B cell (primary cell): ENCODE results near the gene ADGRV1. TPM values are rescaled to one million over a fixed set of nuclear protein-coding genes. Genes with fewer than 3 reads are reported as not detected.

Experiments used
- ATAC-seq: fragments of 200-7000 bp; cut with Tn5 transposase; one replicate; pipeline ENCODE4 v1.10.0; 2021; ENCODE audit warnings: low read depth, mild to moderate bottlenecking, moderate number of reproducible peaks, moderate library complexity
- CTCF ChIA-PET: fragments of 350-600 bp; sonication (Branson Sonifier 250); formaldehyde crosslinking; loops from one replicate; lab custom pipeline; 2021; ENCODE audit warnings: antibody characterized with exemption, inconsistent platforms; lab: Charles Lee
- POLR2A ChIA-PET: fragments of 350-600 bp; sonication (Branson Sonifier 250); formaldehyde crosslinking; loops from one replicate; lab custom pipeline; 2021; ENCODE audit warnings: antibody characterized with exemption; lab: Charles Lee
- DNase-seq: peaks from one replicate; pipeline ENCODE4 v3.0.0; 2013
- H2AFZ ChIP-seq: 2 replicates; pipeline ENCODE4 v1.6.1; 2012; ENCODE audit warnings: mild to moderate bottlenecking, low read depth, low read length; ENCODE audit not compliant: insufficient read depth, poor library complexity, severe bottlenecking
- H3K27ac ChIP-seq, 2 donors: 1 replicate in 1 of 2; 2 replicates in 1 of 2; pipeline ENCODE4 v1.5.1; 2012 to 2013; ENCODE audit warnings: low read length in 2 of 2, mild to moderate bottlenecking in 2 of 2, moderate library complexity in 1 of 2
- H3K27me3 ChIP-seq, 4 experiments: fragments of 200-600 bp in 1 of 4; sonication (generic) in 1 of 4; replicated peaks in 1 of 4; 1 replicate in 2 of 4; 2 replicates in 2 of 4; pipeline versions ENCODE4 v1.6.1 to v1.7.0; 2013 to 2016; ENCODE audit warnings: low read length in 3 of 4, mild to moderate bottlenecking in 2 of 4, mixed read lengths in 1 of 4, moderate library complexity in 1 of 4; ENCODE audit not compliant: insufficient read depth in 4 of 4, control insufficient read depth in 3 of 4; ENCODE audit errors: control extremely low read depth in 1 of 4
- H3K36me3 ChIP-seq, 2 experiments: replicated peaks in 1 of 2; 1 replicate in 1 of 2; 2 replicates in 1 of 2; pipeline versions ENCODE4 v1.6.1 to v1.7.1; 2013; ENCODE audit warnings: low read length in 1 of 2; ENCODE audit not compliant: insufficient read depth in 2 of 2, control insufficient read depth in 1 of 2; ENCODE audit errors: control extremely low read depth in 1 of 2, extremely low read depth in 1 of 2
- H3K4me1 ChIP-seq, 2 donors: fragments of 200-600 bp in 1 of 2; sonication (generic) in 1 of 2; 1 replicate in 1 of 2; 2 replicates in 1 of 2; pipeline versions ENCODE4 v1.5.1 to v1.6.1; 2013 to 2017; ENCODE audit warnings: low read length in 2 of 2; ENCODE audit not compliant: control insufficient read depth in 2 of 2, insufficient read depth in 2 of 2
- H3K4me2 ChIP-seq: replicated peaks from 2 replicates; pipeline ENCODE3; 2012; ENCODE audit warnings: mild to moderate bottlenecking, low read depth, low read length; ENCODE audit not compliant: poor library complexity, severe bottlenecking
- H3K4me3 ChIP-seq, 5 experiments: fragments of 200-600 bp in 1 of 5; sonication (generic) in 1 of 5; 1 replicate in 3 of 5; 2 replicates in 2 of 5; pipeline versions ENCODE4 v1.5.1 to v1.7.0; 2011 to 2016; ENCODE audit warnings: low read length in 4 of 5, mild to moderate bottlenecking in 4 of 5, low read depth in 2 of 5, control low read depth in 1 of 5, moderate library complexity in 1 of 5; ENCODE audit not compliant: insufficient read depth in 1 of 5; ENCODE audit errors: control extremely low read depth in 1 of 5, extremely low read depth in 1 of 5
- H3K79me2 ChIP-seq: fragments of 200-600 bp; sonication (generic); one replicate; pipeline ENCODE4 v1.6.0; 2016; ENCODE audit warnings: low read length; ENCODE audit not compliant: control insufficient read depth, insufficient read depth
- H3K9ac ChIP-seq: fragments of 200-600 bp; sonication (generic); 2 replicates; pipeline ENCODE4 v1.6.1; 2017; ENCODE audit warnings: mild to moderate bottlenecking, low read length, moderate library complexity
- H3K9me3 ChIP-seq, 3 donors: one replicate each; pipeline versions ENCODE4 v1.6.1 to v1.7.1; 2013; ENCODE audit warnings: low read length in 2 of 3; ENCODE audit not compliant: control insufficient read depth in 2 of 3, insufficient read depth in 1 of 3; ENCODE audit errors: control extremely low read depth in 1 of 3
- H4K20me1 ChIP-seq: 2 replicates; pipeline ENCODE4 v1.6.0; 2012; ENCODE audit warnings: mild to moderate bottlenecking, low read length; ENCODE audit not compliant: insufficient read depth, control insufficient read depth, poor library complexity, severe bottlenecking
- H3K27ac Mint-ChIP-seq: one replicate; pipeline ENCODE4 v1.8.0; 2021; ENCODE audit warnings: mixed read lengths
- H3K27me3 Mint-ChIP-seq: one replicate; pipeline ENCODE4 v1.8.0; 2021; ENCODE audit warnings: mixed read lengths
- H3K4me1 Mint-ChIP-seq: one replicate; pipeline ENCODE4 v1.8.0; 2021; ENCODE audit warnings: mixed read lengths
- H3K4me3 Mint-ChIP-seq: one replicate; pipeline ENCODE4 v1.8.0; 2021; ENCODE audit warnings: mixed read lengths
- H3K9me3 Mint-ChIP-seq: one replicate; pipeline ENCODE4 v1.8.0; 2022; ENCODE audit warnings: mixed read lengths; ENCODE audit not compliant: insufficient read depth
- CTCF ChIP-seq: fragments of 200-600 bp; IDR thresholded peaks from one replicate; pipeline ENCODE4 v1.8.0; 2022; ENCODE audit warnings: antibody characterized with exemption, mild to moderate bottlenecking
- EZH2 ChIP-seq: IDR thresholded peaks from 2 replicates; pipeline ENCODE4 v1.6.1; 2012; ENCODE audit warnings: borderline replicate concordance, low read depth, mild to moderate bottlenecking, moderate library complexity, low read length; ENCODE audit not compliant: insufficient read depth, poor library complexity, severe bottlenecking
- WGBS: methylation state at CpG from one replicate; pipeline ENCODE4 v1.1.5; 2013; ENCODE audit warnings: missing lambda C conversion rate; ENCODE audit not compliant: insufficient coverage; 5-methylcytosine and 5-hydroxymethylcytosine counted together
- intact Hi-C: fragments of 100-400 bp; cut with micrococcal nuclease; formaldehyde crosslinking; loops from one replicate; pipeline ENCODE4 v1.10.0; 2022
- polyA plus RNA-seq: library from polyadenylated mRNA; depleted of rRNA; stranded (reverse); fragments of >200 nt; gene quantifications from 2 replicates; pipeline ENCODE4 v1.2.3, GENCODE V29; 2012
- total RNA-seq, 2 donors: library from RNA; stranded (reverse); fragments of 120-200 nt in 1 of 2; gene quantifications; 1 replicate in 1 of 2; 2 replicates in 1 of 2; pipeline versions ENCODE4 v1.2.3 to v1.2.4, GENCODE V29; 2013 to 2022

The ADGRV1 gene
- total and polyA plus RNA-seq, 2 donors (not counting 1 experiment from before 2014, with no cell fraction given) = 0.07 TPM; not detected in 1

DNA sequence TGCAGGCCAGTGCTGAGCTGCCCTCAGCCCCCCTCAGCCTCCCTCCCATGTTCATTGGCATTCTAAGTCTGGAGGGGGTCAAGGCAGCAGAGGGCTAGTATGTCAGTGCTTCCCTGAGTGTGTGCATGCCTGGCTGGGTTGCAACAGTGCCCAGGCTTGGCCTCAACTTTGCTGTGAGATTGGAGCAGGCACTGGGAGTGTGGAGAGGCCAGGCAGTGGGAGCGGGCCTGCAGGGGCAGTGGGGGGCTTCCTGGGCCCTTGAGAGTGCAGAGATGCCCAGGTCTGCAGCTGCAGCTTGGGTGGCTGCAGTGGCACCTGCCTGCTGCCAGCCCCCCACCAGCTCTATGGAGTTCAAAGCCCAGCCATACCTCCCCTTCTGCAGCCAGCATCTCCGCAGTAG lies 585.2 kb downstream of the ADGRV1 start:
- H3K4me1 ChIP-seq = no peaks in the 10 kb centered on the region
- 50% methylated on average over 1 of the region's 2 CpGs for WGBS
- POLR2A ChIA-PET = no interaction called here

More for the DNA sequence above, 585.2 kb downstream of the ADGRV1 start:
- Histone ChIP-seq H3K79me2 (no peaks in the 10 kb centered on the region), H3K4me3 (no peak overlapping the region), H3K27ac (no peak overlapping the region), H3K27me3 (no peaks in the 10 kb centered on the region), H3K36me3 (no peaks in the 10 kb centered on the region), H3K9me3 (peaks cover 0 to 9% (median 0%) of the 10 kb centered on the region in 3 donors), H3K4me2 (no peak overlapping the region), H2AFZ (no peak overlapping the region), H3K9ac (no peak overlapping the region), H4K20me1 (no peaks in the 10 kb centered on the region)
- TF ChIP-seq CTCF (no peak), EZH2 (no peak)
- intact Hi-C loops = no loop called here
- H3K4me3 Mint-ChIP-seq = no peak overlapping the region
- H3K27me3 Mint-ChIP-seq = peaks cover 3% of the 10 kb centered on the region
- DNase-seq = no peak
- H3K9me3 Mint-ChIP-seq = no peaks in the 10 kb centered on the region
- no peak for ATAC-seq
- no peaks in the 10 kb centered on the region for H3K4me1 Mint-ChIP-seq
- CTCF ChIA-PET = no interaction called here
- no peak overlapping the region for H3K27ac Mint-ChIP-seq
